LHCN-M2 (cell line): ENCODE results near the gene FGD1. TPM values are rescaled to one million over a fixed set of nuclear protein-coding genes. Genes with fewer than 3 reads are reported as not detected.

Experiments used
- DNase-seq: peaks from one replicate; pipeline ENCODE4 v3.0.0-alpha.2; 2012; ENCODE audit warnings: low read depth
- total RNA-seq: library from RNA; depleted of rRNA; stranded (reverse); fragments of >200 nt; gene quantifications from 2 replicates; pipeline ENCODE4 v1.2.3, GENCODE V29; 2014; rRNA removed

Gene FGD1
- total RNA-seq, 1 experiment from 2014 or later = 6.4 TPM

DNA sequence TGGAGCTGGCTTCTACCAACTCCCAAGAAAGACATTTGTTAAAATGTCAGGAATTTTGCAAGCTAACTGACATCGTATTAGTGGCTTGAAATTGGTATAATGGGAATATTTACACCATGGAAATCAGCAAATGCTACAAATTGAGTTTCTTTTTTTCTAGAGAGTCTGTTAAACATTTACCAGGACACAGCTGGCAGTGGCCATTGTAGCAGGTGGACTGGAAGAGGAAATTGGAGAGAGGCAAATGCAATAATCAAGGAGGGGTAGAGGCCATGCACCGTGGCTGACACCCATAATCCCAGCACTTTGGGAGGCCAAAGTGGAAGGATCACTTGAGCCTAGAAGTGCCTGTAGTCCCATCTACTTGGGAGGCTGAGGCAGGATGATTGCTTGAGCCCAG, 88.8 kb downstream of the FGD1 start:
- no peak for DNase-seq

DNA sequence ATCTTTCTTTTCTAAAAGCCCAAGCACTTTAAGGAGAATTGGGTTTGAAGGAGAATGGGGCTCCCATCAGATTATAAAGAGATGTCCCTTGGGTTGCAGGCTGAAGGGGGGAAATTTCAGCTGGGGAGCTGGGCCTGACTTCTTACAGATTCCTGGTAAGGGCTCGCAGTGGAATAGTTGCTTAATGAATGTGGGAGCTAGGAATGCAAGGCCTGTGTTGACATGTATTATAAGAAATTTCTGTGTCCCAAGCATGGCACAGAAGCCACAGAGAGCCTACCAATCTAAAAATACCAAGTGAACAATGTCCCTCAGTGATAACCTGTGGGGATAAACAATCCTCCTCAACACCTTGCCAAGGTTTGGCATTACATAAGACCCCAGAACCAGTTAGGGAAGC, 98.9 kb downstream of the FGD1 start:
- DNase-seq = no peak

Other genes with a start within 250 kb of the FGD1 start
- not detected in 2 replicates for gene WNK3, start 138.2 kb downstream of the FGD1 start, total RNA-seq
- 17.1 and 20.1 TPM in 2 replicates for gene TSR2, start 55.8 kb downstream of the FGD1 start, total RNA-seq
- gene GNL3L, start 34.0 kb upstream of the FGD1 start, total RNA-seq = 33.9 and 40.5 TPM in 2 replicates